Erythroblast (primary cell): ENCODE results near the gene ANKRD63.

Experiments used
- GATA1 ChIP-seq: IDR thresholded peaks from 2 replicates; pipeline ENCODE4 v1.6.1; 2011; ENCODE audit warnings: low read depth, mild to moderate bottlenecking, control low read depth, low read length, moderate library complexity
- POLR2A ChIP-seq: IDR thresholded peaks from 2 replicates; pipeline ENCODE4 v1.6.1; 2011; ENCODE audit warnings: mild to moderate bottlenecking, low read length

- TF ChIP-seq POLR2A = no peak
- TF ChIP-seq GATA1 = no peak
These were observed 14.5 kb upstream of the ANKRD63 start for GRCh38 chr15:40297356-40297755.
